Vagina (tissue), 2 donors: ENCODE data around the gene ADRM1.

ENCODE experiments used
- CTCF ChIP-seq, 3 experiments: fragments of 450-650 bp in 2 of 3; fragments of 200-600 bp in 1 of 3; sonication (generic) in 1 of 3; IDR thresholded peaks; one replicate each; pipeline ENCODE4 v1.5.1; 2017 to 2019; ENCODE audit warnings: antibody characterized with exemption in 3 of 3, mild to moderate bottlenecking in 2 of 3, moderate library complexity in 2 of 3
- POLR2AphosphoS5 ChIP-seq, 2 donors: sonication (generic); formaldehyde crosslinking; IDR thresholded peaks; one replicate each; pipeline ENCODE4 v1.9.0; 2017; ENCODE audit warnings: antibody characterized with exemption in 2 of 2, mild to moderate bottlenecking in 2 of 2, low read depth in 1 of 2; ENCODE audit not compliant: insufficient read depth in 1 of 2

GRCh38 chr20:62357681-62358080, 54.9 kb downstream of the ADRM1 start:
- no peak for TF ChIP-seq CTCF (IDR thresholded peaks at IDR 0.05)
- TF ChIP-seq POLR2AphosphoS5 (IDR thresholded peaks at IDR 0.05; ENCODE audit: insufficient read depth in 1 of 2, low read depth in 1 of 2): no peak
